Activated CD8-positive, alpha-beta memory T cell treated with anti-CD3 and anti-CD28 coated beads, Interleukin-2, amount 10 ng/mL, durations not matched to agents 7 days and 5 days (primary cell): ENCODE results near the gene PTPRN2. TPM values are rescaled to one million over a fixed set of nuclear protein-coding genes. Genes with fewer than 3 reads are reported as not detected.

ENCODE experiments used
- ATAC-seq: fragments of 150-1000 bp; cut with Tn5 transposase; one replicate; pipeline ENCODE4 v1.10.0; 2021; ENCODE audit warnings: moderate library complexity
- CTCF ChIA-PET: fragments of 350-600 bp; sonication (Branson Sonifier 250); formaldehyde crosslinking; loops from one replicate; lab custom pipeline; 2021; ENCODE audit warnings: antibody characterized with exemption; lab: Charles Lee
- DNase-seq: peaks from one replicate; pipeline ENCODE4 v3.0.0-alpha.2; 2020
- H3K27ac Mint-ChIP-seq: one replicate; pipeline ENCODE4 v1.8.0; 2021; ENCODE audit warnings: mild to moderate bottlenecking, mixed read lengths
- H3K27me3 Mint-ChIP-seq: one replicate; pipeline ENCODE4 v1.8.0; 2021; ENCODE audit warnings: mixed read lengths
- H3K36me3 Mint-ChIP-seq: one replicate; pipeline ENCODE4 v1.8.0; 2021; ENCODE audit warnings: mild to moderate bottlenecking, mixed read lengths
- H3K4me1 Mint-ChIP-seq: one replicate; pipeline ENCODE4 v1.8.0; 2021; ENCODE audit warnings: mixed read lengths
- H3K4me3 Mint-ChIP-seq: one replicate; pipeline ENCODE4 v1.8.0; 2021; ENCODE audit warnings: mild to moderate bottlenecking, moderate library complexity, mixed read lengths
- H3K9me3 Mint-ChIP-seq: one replicate; pipeline ENCODE4 v1.8.0; 2022; ENCODE audit warnings: low read depth, mixed read lengths
- total RNA-seq, 2 experiments: library from RNA; stranded (reverse); gene quantifications; one replicate each; pipeline ENCODE4 v1.2.3, GENCODE V29; 2021

Gene PTPRN2
- total RNA-seq, 2 experiments from 2014 or later: 3.2 to 5.7 TPM

DNA sequence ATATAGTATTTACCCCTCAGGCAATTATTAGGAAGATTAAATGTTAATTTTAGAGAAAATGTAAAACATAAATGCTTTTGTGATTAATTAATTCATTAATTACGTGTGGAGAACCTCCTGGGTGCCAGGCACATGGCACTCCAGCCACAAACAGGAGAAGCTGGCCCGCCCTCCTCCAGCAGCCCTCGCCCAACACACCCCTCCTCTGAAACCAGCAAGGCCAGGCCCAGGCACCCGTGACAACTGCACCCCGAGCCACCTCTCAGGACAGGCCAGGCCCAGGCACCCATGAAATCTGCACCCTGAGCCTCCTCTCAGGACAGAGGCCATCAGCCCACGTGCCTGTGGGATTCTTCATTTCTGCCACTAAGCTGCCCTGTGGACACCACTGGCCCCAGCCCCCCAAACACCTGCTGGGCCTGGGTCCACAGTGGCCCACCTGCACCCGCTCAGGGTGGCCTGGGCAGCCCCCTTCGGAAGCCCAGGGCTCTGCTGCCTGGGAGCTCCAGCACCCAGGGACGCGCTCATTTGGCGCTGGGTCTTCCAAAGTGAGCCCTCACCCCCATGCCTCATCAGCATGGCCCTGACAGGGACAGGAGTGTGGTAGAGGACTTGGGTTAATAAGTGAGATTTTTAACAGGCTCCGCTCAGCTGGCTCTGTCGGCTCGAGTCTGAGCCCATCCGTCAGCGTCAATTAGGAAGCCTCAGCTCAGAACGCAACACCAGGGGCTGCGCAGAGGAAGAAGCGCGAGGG lies 768.7 kb downstream of the PTPRN2 start:
- no peaks in the 10 kb centered on the region for H3K4me1 Mint-ChIP-seq
- DNase-seq: no peak
- no peak overlapping the region for H3K4me3 Mint-ChIP-seq
- H3K36me3 Mint-ChIP-seq: no peaks in the 10 kb centered on the region
- CTCF ChIA-PET: no interaction called here
- no peaks in the 10 kb centered on the region for H3K27me3 Mint-ChIP-seq
- no peak overlapping the region for H3K27ac Mint-ChIP-seq
- peaks cover 6% of the 10 kb centered on the region for H3K9me3 Mint-ChIP-seq
- no peak for ATAC-seq

- no peaks in the 10 kb centered on the region for H3K36me3 Mint-ChIP-seq
- no peak for ATAC-seq
- H3K4me3 Mint-ChIP-seq: no peak overlapping the region
- DNase-seq: no peak
- CTCF ChIA-PET: no interaction called here
- no peaks in the 10 kb centered on the region for H3K4me1 Mint-ChIP-seq
- no peaks in the 10 kb centered on the region for H3K27me3 Mint-ChIP-seq
- no peak overlapping the region for H3K27ac Mint-ChIP-seq
- H3K9me3 Mint-ChIP-seq: peaks cover 6% of the 10 kb centered on the region
Measured at GRCh38 chr7:157817944-157818700, 769.5 kb downstream of the PTPRN2 start.

- Mint-ChIP-seq H3K4me3 (no peak overlapping the region), H3K36me3 (no peaks in the 10 kb centered on the region), H3K4me1 (no peaks in the 10 kb centered on the region), H3K27ac (no peak overlapping the region), H3K9me3 (peaks cover 6% of the 10 kb centered on the region), H3K27me3 (no peaks in the 10 kb centered on the region)
- ATAC-seq (no peak), DNase-seq (no peak)
- CTCF ChIA-PET: no interaction called here
Measured at GRCh38 chr7:157817433-157817832, 770.2 kb downstream of the PTPRN2 start.

- CTCF ChIA-PET: no interaction called here
- ATAC-seq (no peak), DNase-seq (no peak)
- Mint-ChIP-seq H3K4me3 (no peak overlapping the region), H3K36me3 (no peaks in the 10 kb centered on the region), H3K9me3 (peaks cover 6% of the 10 kb centered on the region), H3K4me1 (no peaks in the 10 kb centered on the region), H3K27ac (no peak overlapping the region), H3K27me3 (no peaks in the 10 kb centered on the region)
Measured at GRCh38 chr7:157816526-157817250, 770.9 kb downstream of the PTPRN2 start.

DNA sequence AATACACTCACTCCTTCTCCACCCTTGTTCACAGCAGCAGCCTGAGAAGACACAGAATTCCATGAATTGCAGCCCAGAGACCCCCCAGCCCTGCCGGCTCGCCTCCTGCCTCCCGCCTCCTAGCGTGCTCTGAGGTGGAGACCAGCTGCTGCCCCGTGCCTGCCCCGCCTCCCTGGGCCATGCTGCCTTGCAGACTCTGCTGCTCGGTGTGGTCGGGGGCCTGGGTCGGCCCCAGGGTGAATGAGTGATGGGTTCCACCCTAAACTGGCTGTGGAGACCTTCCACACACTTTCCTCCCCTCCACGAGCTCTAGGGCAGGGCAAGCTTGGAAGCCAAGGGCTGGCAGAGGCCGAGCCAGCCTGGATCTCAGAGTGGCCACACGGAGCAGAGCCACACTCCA lies 771.5 kb downstream of the PTPRN2 start:
- no peak for ATAC-seq
- H3K36me3 Mint-ChIP-seq: no peaks in the 10 kb centered on the region

DNA sequence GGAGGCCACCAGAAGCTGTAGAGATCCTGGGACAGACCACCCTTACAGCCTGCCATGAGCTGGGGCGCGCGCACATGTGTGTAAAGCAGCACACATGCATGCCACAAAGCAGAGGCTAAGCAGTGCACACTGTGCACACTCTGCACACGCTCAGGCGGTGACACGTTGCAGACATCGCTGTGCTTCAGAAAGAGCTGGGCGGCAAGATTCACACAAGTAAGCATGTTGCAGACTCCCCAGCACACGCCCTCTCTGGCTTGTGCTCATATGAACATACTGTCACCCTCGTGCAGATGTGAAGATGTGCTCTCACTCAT lies 772.0 kb downstream of the PTPRN2 start:
- no peak overlapping the region for H3K4me3 Mint-ChIP-seq
- ATAC-seq (no peak), DNase-seq (no peak)
- no peaks in the 10 kb centered on the region for H3K27me3 Mint-ChIP-seq
- H3K9me3 Mint-ChIP-seq: peaks cover 6% of the 10 kb centered on the region
- H3K4me1 Mint-ChIP-seq: no peaks in the 10 kb centered on the region
- no peak overlapping the region for H3K27ac Mint-ChIP-seq
- H3K36me3 Mint-ChIP-seq: no peaks in the 10 kb centered on the region
- CTCF ChIA-PET: no interaction called here

More for the DNA sequence above, 771.5 kb downstream of the PTPRN2 start:
- H3K4me1 Mint-ChIP-seq: no peaks in the 10 kb centered on the region
- no peak overlapping the region for H3K4me3 Mint-ChIP-seq
- peaks cover 6% of the 10 kb centered on the region for H3K9me3 Mint-ChIP-seq
- H3K27me3 Mint-ChIP-seq: no peaks in the 10 kb centered on the region
- DNase-seq: no peak
- no peak overlapping the region for H3K27ac Mint-ChIP-seq
- CTCF ChIA-PET: no interaction called here

DNA sequence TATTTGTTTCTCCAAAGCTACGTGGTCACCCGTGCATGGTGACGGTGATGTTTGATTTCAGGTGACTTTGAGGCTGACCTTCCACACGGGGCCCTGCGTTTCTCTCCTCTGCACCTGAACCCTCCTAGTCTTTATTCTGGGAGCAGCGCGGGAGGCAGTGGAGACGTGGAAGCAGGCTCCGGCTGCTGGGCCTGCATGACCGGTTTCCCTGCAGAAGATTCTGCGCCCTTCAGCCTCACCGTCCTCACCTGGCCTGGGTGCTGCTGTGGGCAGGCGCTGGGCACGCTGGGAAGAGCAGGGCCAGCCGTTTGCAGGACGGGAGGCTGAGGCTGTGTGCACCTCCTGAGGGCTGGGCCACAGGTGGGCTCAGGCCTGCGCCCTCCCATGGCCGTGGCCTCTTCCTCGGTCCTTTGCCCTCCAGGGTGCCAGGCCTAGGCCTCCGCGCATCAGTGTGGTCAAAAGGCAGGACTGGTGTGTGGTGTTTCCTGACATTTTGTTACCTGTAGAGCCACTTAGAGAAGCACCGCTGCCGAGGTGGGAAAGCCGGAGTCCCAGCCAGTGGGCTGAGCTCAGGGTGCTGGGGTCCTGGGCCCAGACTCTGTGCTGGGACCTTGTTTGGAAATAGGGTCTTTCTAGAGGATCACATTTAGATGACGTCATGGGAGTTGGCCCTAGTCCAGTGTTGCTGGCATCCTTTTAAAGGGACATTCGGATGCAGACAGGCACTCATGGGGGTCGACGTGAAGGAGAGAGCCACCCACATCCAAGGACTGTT lies 772.5 kb downstream of the PTPRN2 start:
- H3K4me3 Mint-ChIP-seq: no peak overlapping the region
- no peak overlapping the region for H3K27ac Mint-ChIP-seq
- no peaks in the 10 kb centered on the region for H3K27me3 Mint-ChIP-seq
- H3K9me3 Mint-ChIP-seq: peaks cover 6% of the 10 kb centered on the region
- DNase-seq: no peak
- CTCF ChIA-PET: no interaction called here
- no peaks in the 10 kb centered on the region for H3K36me3 Mint-ChIP-seq
- ATAC-seq: no peak
- H3K4me1 Mint-ChIP-seq: no peaks in the 10 kb centered on the region

DNA sequence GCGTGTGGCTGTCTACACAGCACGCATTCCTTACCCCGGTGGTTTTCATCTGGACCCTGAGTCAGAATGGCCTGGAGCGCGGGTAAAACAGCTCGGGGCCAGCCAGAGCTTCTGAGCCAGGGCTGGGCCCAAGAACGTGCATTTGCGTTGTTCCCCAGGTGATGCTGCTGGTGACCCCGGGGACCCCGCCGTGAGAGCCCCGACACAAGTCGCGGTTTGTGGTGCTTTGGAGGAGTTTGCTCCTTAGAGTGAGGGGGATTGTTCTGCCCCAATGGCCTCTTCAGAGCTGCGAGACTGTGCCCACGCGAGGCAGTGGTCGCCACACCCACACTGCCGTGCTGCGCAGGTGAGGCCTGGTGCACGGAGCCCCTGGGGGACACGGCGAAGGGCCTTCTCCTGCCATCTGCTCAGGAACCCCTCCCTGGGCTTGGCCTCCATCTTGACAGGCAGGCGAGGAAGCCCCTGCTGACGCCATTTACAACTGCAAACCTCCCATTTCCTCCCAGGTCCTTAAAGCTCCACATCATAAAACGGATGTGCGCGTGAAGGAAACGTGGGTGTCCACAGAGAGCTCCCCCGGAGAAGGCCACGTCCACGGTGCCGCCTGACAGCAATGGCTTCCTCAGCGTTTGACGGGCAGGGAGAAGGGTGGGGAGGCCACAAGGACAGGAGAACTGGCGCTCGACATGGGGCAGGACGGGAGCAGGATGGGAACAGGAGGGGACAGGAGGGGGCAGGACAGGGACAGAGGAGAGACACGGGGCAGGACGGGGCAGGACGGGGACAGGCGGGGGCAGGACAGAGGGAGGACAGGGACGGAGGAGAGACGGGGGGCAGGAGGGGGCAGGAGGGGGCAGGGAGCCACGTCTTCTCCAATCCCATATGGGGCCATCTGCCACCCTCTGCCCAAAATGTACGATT lies 773.6 kb downstream of the PTPRN2 start:
- Mint-ChIP-seq H3K9me3 (peaks cover 6% of the 10 kb centered on the region), H3K27ac (no peak overlapping the region), H3K4me3 (no peak overlapping the region), H3K36me3 (no peaks in the 10 kb centered on the region), H3K27me3 (no peaks in the 10 kb centered on the region), H3K4me1 (no peaks in the 10 kb centered on the region)
- no peak for ATAC-seq
- DNase-seq: no peak
- CTCF ChIA-PET: no interaction called here

- DNase-seq (no peak), ATAC-seq (no peak)
- H3K36me3 Mint-ChIP-seq: no peaks in the 10 kb centered on the region
- CTCF ChIA-PET: no interaction called here
- H3K4me3 Mint-ChIP-seq: no peak overlapping the region
- H3K4me1 Mint-ChIP-seq: no peaks in the 10 kb centered on the region
- peaks cover 6% of the 10 kb centered on the region for H3K9me3 Mint-ChIP-seq
- no peak overlapping the region for H3K27ac Mint-ChIP-seq
- H3K27me3 Mint-ChIP-seq: no peaks in the 10 kb centered on the region
Measured at GRCh38 chr7:157813053-157813452, 774.6 kb downstream of the PTPRN2 start.

DNA sequence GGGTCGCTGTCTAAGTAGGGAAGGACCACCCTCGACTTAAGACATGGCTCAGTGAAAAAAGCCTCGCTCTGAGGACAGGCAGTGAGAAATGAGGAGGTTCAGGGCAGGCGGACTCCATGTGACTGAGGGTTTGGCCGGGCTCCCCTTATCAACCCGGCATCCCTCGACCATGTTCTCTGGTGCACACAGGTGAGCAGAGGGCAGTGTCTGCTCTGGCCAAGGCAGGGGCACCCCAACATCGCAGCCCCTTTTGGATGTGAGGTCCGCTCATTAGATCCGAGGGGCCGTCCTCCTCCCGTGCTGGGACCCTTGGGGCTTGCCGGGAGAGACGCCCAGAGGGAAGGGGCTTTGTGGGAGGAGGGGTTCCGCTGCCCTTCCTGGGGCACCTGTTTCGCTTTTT lies 775.7 kb downstream of the PTPRN2 start:
- Mint-ChIP-seq H3K27ac (no peak overlapping the region), H3K27me3 (no peaks in the 10 kb centered on the region), H3K9me3 (no peaks in the 10 kb centered on the region), H3K4me1 (no peaks in the 10 kb centered on the region), H3K4me3 (no peak overlapping the region), H3K36me3 (no peaks in the 10 kb centered on the region)
- CTCF ChIA-PET: no interaction called here
- no peak for DNase-seq
- ATAC-seq: no peak

DNA sequence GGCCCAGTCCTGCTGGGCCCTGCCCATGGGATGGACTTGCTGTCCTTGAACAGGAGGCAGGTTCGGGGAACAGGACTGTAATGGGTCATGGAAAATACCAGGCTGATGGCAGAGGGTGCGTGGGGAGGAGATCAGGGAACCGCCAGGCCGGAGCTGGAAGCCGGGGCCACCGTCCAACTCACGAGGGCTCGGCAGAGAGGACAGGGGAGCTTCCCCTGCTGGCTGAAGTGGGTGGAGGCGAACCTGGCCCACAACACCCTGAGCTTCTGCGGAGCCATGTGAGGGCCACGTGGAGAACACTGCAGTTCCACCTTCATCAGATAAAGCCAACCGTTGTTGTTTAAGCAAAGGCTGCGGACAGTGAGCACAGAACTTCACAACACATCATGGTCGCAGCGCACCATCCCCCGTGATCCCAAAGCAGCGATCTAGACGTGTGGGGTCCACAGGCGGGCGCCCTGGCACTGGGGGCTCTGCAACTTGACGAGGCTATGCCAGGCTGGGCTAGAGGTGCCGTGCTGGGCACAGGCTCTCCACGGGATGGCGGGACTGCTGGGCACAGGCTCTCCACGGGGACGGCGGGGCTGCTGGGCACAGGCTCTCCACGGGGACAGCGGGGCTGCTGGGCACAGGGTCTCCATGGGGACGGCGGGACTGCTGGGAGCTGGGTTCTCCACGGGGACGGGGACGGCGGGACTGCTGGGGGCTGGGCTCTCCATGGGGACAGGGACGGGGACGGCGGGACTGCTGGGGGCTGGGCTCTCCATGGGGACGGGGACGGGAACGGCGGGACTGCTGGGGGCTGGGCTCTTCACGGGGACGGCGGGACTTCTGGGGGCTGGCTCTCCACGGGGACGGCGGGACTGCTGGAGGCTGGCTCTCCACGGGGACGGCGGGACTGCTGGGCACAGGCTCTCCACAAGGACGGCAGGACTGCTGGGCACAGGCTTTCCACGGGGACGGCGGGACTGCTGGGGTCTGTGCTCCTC lies 777.5 kb downstream of the PTPRN2 start:
- Mint-ChIP-seq H3K9me3 (no peaks in the 10 kb centered on the region), H3K36me3 (no peaks in the 10 kb centered on the region), H3K27ac (no peak overlapping the region), H3K27me3 (no peaks in the 10 kb centered on the region), H3K4me3 (no peak overlapping the region), H3K4me1 (no peaks in the 10 kb centered on the region)
- DNase-seq (no peak), ATAC-seq (no peak)
- CTCF ChIA-PET: no interaction called here
